A204.1 (cell line): Measurements from ENCODE around the gene TPPP.

Experiments used
- FAIRE-seq: peaks from 2 replicates; lab custom pipeline; 2012; peaks lifted over from hg19 to GRCh38; lab: Jason Lieb, UNC

Gene TPPP

DNA sequence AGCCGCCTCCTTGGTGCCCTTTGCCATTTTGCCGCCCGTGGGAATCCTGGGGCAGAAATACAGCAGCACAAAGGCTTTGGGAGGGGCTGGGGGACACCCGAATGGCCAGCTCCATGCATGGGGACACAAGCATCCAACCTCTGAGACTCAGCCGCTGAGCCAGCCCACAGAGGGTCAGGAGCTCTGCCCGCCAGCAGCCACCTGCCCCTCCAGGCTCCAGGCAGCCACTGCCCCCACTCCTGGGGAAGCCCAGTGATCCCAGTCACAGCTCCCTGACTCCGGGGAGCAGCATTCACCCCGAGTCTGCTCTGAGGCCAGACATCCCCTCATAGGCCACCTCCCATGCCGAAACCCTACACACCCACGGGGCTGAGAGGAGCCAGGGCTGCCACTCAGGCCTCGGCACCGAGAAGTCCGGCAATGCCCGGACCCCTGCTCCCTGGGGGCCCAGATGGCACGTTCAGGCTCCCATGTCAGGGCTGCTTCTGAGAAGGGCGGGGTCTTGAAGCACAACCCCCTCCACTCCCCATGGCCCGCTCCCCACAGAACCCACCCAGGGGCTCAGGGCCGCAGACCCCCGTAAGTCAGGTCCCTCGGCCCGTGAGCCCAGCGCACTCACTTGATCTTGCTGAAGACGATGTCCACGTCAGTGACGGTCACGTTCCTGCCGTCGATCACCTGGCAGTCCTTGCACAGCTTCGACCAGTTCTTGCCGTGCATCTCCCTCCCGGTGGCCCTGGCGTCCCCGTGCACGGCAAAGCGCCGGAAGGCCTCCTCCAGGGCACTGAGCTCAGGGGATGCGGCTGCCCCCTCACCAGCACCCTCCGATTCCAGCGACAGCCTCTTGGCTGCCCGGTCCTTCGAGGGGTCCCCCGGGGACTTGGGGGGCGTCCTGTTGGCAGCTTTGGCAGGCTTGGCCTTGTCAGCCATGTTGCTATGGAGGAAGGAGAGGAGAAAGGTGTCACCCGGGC, 15.7 kb downstream of the TPPP start:
- no peak for FAIRE-seq

DNA sequence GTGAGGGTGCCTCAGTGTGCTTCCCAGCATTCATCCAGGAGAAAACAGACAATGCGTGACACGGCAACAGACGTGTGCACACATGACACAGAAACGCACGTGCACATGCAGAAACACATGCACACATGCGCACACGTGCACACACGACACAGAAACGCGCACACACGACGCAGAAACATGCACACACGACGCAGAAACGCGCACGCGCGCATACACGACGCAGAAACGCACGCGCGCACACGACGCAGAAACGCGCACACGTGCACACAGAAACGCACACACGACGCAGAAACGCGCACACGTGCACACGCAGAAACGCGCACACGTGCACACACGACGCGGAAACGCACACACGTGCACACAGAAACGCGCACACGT, 16.5 kb downstream of the TPPP start:
- FAIRE-seq: no peak

DNA sequence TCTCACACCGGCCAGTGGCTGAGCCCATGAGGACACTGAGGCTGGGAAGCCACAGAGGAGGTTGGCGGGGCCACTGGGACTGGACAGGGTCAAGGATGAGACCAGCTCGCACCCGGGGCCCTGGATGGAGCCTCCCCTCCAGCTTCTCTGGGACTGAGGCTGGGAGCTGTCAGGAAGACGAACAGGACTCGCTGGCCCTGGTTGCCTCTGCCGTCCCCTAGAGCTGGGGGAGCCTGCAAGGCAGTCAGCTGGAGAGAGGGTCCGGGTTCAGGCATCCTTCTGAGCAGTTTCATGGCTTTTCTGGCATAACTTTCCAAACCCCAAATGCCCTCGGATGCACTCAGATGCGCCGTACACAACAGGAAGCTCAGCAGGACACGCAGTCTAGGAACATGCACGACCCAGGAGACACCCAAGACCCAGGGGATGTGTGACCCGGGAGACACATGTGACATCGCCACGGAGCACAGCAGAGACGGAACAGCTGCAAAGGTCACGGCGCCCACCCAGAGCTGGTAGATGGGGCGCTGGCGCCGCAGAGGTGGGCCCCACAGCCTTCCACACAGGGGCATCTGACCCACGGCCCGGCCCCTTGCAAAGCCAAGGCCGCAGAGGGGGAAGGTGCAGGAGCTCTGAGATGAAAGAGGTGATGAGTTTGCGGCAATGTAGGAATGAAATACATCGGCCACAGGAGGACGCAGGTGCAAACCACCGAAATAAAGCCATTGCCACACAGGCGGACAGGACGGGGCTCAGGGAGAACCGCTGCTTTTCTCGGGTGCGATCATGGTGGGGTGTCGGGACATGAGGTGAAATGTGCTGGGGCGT, 17.1 kb downstream of the TPPP start:
- no peak for FAIRE-seq

DNA sequence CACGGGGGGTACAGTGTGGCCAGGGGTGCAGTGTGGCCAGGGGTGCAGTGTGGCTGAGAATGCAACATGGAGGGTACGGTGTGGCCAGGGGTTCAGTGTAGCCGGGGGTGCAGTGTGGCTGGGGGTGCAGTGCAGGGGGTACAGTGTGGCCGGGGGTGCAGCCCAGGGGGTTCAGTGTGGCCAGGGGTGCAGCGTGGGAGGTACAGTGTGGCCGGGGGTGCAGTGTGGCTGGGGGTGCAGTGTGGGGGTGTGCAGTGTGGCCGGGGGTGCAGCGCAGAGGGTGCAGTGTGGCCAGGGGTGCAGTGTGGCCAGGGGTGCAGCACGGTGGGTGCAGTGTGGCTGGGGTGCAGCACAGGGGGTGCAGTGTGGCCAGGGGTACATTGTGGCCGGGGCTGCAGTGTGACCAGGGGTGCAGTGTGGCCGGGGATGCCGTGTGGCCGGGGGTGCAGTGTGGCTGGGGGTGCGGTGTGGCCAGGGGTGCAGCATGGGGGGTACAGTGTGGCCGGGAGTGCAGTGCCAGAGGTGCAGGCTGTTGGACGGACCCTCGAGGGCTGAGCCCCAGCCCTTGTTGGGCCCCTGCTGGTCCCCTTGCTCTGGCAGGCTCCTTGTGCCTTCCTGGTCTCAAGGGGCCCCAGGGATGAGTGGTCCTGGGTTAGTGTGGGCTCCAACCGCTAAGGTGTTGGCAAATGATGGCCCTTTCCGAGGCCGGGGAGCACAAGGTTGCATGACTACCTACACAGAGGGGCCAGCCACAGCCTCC, 17.9 kb downstream of the TPPP start:
- no peak for FAIRE-seq

DNA sequence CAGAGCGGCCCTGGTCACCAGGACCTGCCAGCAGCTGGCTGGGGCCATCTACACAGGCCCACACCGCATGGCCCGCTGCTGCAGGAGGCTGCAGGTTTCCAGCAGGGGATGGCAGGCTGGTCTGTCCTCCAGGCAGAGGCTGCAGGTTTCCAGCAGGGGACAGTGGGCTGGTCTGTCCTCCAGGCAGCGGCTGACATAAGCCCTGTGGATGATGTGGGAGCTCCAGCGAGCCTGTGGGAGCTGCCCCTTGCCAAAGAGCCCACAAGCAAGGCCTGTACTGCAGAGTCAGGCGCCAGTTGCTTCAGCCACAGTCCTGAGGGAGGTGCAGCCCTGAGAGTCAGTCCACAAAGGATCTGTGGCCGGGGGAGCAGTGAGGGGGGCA, 18.5 kb downstream of the TPPP start:
- FAIRE-seq: no peak

DNA sequence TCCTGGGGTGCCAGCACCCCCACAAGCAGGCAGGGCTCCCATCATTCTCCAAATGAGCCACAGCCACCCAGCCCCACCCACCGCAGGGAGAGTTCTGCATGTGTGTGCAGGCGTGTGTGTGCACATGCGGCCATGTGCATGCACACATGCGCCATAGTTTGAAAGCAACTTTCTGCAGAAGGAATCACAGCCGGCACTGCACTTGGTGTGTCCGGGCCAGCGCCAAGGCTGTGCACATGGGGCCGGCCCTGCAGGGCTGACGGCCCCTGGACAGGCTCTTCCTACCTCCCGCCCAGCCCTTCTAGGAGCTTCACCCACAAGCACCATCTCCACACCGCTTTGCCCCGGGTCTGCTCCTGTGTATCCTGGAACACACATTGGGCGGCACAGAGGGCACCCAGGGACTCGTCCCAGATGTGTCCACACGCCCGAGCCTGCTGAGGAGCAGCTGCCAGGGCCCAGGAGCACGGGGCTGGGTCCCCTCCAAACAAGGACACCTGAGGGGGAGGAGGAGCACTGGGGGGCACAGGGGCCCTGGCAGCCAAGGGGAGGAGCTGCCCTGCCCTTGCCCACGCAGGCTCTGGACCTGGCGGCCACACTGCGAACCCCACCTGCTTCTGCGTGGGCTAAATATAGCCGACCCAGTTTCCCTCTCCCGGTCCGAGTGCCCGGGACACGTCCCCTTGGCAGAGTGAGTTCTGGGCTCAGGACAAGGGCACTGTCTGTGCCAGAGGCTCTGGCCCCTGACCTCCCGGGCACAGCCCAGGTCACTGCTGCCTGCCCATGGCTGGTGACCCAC, 19.1 kb downstream of the TPPP start:
- no peak for FAIRE-seq

DNA sequence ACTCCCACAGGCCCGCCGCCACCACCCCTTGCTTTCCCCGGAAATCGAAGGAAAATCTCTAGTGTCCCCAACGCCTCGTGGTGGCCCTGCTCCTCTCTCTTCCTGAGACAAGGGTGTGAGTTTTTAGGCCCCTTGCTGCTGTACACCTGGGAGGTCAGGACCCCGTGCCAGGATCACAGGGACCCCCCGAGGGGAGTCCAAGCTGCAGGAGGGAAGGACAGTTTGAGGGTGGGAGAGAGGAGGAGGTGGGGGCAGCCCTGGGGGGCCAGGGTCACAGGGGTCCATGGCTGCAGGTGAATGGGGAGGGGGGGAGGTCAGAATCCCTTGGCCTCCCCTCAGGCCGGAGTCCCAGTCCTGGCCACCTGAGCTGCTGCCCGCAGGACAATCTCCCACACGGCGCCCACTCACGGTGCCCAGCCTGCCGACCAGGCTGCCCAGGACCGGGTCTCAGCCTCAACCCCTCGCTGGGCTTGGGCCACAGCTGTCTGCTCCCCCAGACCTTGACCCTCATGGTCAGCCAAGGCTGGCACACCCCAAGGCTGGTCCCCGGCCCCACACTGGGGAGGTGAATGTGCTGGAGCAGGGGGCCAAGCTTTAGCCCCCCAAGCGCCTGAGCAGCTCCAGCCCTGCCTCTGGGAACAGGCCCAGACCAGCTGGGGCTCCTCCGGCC, 19.9 kb downstream of the TPPP start:
- FAIRE-seq: no peak

DNA sequence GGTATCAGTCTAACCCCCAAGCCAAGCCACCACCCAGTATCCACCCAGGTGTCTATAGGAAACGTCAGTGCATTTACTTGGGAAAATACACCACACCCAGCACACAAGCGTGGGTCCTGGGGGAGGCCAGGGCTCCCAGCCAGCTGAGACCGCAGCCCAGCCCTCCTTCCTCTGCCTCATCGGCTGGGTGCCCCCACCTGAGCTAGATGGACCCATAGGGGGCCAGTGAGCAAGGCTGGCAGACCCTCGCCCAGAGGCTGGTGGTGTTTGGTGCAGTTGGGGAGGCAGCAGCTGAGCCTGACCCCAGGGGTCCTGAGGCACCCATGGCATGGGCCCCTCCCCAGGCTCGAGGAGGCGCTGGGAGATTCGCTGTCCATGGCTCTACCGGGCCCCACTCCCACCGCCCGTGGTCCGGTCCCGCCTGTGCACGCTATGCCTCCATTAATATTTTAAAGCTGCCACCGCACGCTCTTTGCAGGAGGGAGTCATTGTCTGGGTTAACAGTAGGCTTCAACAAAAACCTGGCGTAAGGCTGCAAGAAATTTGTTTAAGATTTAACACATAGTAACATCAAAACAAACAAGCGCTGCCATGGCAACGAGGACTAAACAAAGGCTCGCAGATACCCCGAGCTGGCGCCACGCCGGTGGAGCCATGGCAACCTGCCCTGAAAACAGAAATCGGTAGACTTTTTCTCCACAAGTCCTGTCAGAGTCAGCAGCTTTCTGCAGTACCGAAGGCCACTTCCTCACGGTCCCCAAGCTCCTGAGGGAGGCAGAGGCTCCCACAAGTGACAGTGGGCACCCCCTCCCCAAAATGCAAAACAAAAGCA, 20.6 kb downstream of the TPPP start:
- no peak for FAIRE-seq

DNA sequence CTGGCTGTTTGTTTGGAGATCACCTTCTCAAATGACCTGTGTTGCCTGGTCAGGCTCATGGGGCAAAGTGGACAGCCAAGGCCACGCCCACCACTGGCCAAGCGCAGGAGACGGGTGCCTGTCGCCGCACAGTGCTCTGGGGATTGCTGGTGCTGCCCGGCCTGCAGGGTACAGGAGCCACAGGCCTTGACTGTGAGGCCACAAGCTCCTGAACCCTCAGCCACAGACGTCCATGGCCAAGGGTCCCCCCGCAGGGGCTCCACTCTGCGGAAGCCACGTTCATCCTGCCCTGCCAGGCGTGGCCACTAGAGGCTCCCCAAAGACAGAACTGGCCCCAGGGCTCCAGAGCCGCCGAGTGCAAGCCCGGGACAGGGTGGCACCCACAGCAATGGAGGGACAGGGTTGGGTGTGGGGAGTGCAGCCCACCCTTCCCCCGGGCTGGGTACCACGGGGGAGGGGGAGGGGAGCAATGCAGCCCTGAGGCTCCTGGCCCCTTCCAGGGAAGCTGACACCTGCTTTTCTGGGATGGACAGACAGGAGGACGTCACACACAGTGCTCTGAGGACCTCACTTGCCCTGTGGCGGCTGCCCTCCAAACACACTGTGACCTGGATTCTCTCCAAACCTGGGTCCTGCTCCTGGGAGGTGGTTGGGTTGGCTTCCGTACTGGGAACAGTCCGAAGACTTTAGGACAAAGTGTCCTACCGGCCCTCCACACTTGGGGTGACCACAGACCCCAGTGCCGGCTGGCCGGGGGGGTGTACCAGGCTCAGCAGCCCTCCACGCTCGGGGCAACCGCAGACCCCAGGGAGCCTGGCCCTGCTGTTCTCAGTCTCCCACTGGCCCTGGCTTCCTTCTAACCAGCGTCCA, 21.5 kb downstream of the TPPP start:
- no peak for FAIRE-seq

DNA sequence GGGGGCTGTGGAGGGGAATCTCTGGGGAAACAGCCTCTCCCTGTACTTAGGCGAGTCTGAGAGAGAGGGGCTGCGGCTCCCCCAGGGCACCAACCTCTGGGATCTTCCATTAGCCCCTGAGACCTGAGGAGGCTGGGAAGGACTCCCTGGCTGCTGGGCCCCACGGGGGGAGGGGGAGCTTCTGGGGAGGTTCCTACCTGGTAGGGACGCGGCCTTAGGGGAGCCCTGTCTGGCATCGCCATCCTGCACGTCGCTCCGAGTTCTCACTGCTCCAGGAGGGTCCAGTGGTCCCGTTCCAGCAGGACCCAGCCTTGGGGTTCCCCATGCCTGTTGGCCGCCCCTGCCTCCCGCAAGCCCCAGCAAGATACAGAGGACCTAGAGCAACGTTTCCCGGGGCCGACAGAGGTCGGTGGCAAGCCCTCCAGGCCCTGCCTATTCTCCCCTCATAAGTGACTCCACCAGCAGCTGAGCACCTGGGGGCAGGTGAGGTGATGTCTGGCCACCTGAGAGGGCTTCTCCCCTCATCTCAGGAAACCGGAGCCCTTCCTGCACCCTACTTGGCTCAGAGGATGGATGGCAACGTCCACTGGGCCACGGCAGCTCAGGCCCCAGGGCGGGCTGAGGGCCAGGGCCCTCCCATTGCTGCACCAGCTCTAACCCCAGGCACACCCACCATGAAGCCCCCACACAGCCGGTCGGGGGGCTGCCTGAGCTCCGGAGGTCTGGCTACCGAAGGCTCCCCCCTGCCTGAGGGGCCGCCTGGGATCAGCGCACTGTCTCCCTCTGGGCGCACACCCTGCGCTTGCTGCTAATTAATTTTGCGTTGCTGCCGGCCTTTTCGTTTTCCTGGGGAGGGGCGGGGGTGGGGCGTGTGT, 22.5 kb downstream of the TPPP start:
- no peak for FAIRE-seq

DNA sequence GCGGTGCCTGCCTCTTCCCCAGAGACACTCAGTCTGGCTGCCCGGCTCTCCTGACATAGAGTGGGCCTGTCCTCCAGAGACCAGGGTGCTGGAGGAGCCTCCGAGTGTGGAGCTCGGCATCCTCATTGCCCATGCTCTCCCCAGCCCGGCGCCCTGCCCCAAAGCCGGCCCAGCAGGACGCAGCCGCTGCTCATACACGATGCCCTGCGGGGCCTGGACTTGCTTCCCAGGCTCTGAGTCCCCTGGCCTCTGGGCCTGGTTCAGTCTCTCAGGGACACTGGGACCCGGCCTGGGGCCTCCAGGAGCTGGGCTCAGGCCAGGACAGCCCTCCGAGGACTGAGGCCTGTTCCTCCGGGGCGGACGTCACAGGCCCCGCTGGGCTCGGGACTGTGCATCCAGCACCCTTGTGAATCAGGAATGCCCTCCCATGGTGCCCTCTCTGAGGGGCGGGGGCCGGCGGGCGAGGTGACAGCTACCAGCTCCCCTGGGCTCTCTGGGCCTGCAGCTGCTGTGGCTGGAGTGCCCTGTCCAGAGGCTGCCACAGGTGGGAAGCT, 23.2 kb downstream of the TPPP start:
- FAIRE-seq: no peak

DNA sequence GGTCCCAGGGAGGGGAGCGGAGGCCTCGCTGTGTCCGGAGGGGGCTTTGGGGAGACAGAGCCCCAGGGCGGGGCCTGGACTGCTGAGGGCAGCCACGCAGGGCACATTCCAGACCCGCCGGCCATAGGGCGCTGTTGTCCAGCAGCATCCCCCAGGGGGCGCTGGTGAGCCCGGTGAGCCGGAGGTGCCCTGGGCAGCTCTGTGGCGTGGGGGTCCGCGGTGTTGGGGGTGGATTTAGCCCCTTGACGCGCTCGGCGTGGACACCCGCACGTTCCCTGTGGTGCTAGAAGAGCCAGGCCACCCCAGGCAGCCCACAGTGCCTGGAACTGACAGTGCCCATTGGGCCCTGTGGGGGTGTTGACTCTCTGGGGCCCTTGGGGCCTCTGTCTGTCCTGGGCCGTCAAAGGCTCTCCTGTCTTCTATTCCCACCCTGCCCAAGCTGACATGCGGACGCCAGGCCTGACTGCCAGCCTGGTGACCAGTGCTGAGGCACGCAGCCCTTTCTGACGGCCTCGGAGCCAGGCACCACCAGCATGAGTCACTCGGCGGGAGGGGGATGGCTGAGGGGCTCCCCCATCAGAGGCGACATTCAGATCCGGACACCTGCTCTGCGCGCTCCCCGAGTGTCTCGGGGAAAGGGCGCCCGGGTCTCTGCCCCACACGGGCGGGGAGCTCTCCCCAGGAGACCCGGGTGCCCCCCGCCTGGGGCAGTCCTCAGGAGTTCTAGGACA, 23.9 kb downstream of the TPPP start:
- no peak for FAIRE-seq

DNA sequence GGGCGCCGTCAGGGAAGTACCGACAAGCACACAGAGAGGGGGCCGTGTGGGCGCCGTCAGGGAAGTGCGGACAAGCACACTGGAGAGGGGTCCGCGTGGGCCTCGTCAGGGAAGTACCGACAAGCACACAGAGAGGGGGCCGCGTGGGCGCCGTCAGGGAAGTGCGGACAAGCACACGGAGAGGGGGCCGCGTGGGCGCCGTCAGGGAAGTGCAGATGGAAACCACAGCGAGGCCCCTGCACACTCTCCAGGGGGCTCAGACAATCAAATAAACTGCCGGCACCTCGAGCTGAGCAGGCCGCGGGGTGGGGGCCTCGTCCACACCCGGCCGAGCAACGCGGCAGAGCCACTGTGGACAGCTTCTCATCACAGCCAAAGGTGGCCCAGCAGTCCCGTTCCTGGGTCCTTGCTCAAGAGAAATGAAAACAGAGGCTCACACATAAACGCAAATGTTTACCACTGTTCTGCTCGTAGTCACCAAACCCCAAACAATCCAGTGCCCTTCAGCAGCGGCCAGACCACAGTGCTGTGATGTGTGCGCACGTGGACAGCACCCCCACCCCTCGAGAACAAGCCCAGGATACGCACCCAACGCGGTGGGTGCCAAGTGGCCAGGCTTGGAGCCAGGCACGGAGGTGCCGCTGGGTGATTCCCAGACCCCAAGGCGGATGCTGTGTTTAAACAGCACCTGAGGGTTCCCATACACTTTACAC, 24.7 kb downstream of the TPPP start:
- FAIRE-seq: no peak

DNA sequence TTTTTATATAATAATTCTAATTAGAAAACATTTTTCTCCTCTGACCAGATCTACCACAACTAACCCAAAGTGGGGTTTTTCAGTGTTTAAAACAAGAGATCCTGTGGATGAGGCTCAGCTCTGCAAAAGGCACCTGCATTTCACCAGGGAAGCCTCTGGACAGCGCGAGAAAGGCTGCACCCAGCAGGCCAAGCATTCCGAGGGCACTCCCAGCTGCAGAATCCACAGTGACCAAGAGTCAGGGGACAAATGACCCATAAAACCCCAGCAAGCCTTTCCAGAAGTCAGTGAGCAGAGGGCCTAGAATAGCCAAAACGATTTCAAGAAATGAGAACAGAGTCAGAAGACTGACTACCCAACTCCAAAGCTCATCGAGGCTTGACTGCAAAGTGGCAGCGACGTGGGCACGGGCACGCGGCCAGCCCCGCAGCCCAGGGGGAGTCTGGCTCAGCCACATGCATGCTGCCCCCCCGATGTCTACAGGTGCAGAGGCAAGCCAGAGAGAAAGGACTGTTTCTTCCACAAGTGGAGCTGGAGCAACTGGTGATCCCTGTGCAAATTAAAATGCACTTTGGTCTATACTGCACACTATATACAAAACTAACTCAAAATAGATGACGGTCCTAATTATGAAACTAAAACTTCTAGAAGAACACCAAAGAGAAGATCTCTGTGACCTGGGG, 26.2 kb downstream of the TPPP start:
- no peak for FAIRE-seq

DNA sequence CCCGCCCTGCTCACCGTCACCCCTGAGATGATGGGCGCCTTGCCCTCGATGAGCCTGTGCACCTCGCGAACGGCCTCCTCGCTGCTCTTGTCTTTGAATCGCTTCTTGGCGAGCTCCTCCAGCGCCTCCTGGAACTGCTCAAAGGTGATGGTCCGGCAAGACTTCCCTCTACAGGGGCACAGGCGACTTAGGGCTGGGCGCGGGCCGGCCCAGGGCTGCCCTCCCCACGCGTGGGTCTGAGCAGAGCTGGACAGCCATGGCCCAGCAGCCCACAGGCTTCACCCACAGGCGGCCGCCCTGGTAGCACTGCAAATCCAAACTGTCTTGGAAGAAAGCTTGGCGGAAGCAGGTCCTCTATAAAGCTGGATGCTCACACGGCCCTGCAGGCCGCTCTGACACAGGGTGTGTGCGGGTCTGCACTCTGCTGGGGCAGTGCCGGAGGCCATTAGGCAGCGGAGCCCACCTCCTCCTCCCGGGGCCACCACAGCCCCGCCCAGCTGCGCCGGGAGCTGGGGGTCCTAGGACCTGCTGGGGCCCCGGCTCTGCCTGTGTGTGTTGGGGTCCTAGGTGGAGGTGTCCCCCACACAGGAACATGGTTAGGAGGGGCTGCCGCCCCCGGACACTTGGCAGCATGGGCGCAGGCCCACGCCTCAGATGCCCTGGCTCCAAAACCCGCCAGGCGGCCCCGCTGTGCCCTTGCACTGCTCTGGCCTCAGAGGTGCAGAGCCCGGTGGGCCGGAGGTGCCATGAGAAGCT, 27.0 kb downstream of the TPPP start:
- no peak for FAIRE-seq
